Heart left ventricle (tissue), 13 donors: ENCODE measurements around the gene TRAF4.

ENCODE experiments used
- POLR2A ChIP-seq, 2 donors: fragments of 450-650 bp; IDR thresholded peaks; one replicate each; pipeline ENCODE4 v1.6.1; 2017; ENCODE audit warnings: antibody characterized with exemption in 2 of 2, mild to moderate bottlenecking in 2 of 2, moderate library complexity in 2 of 2
- TF ChIP-seq, protein P1 (sequence below), 12 donors: fragments of 200-600 bp; sonication (generic) in 4 of 12; IDR thresholded peaks; one replicate each; pipeline versions ENCODE4 v1.5.0 to v1.8.0; 2018 to 2022; ENCODE audit warnings: antibody characterized with exemption in 12 of 12, mild to moderate bottlenecking in 5 of 12
- donor health status: ischemic (EF 13 %, LVEDD 7.1; RV severe dilation, severe dysfunction).
- donor health status: DM: no; HTN: yes; CAD: no.
- donor health status: DM: no; HTN: no; CAD: no.
- donor health status: ischemic (EF 25% LVEDD 6.9; RV normal size, moderate dysfunction).
- donor health status: ischemic (EF 25% LVEDD 5.7; RV mildly dilated, moderate dysfunction).
- donor health status: ischemic (EF 35%, LVEDD 5.7; RV mildly dilated, moderate dysfunction).
- donor health status: nonischemic (EF 11% LVEDD 7.7; RV severe dilation, severe dysfunction).
- donor health status: DM: yes; HTN: yes; CAD: no.
- donor health status: PGD.
- donor health status: ischemic (EF 29% LVEDD 5.4; RV normal size, mild dysfunction).
- donor health status: nonischemic (EF 23%, LVEDD 6.1; RV moderate dilation, normal function).

DNA sequence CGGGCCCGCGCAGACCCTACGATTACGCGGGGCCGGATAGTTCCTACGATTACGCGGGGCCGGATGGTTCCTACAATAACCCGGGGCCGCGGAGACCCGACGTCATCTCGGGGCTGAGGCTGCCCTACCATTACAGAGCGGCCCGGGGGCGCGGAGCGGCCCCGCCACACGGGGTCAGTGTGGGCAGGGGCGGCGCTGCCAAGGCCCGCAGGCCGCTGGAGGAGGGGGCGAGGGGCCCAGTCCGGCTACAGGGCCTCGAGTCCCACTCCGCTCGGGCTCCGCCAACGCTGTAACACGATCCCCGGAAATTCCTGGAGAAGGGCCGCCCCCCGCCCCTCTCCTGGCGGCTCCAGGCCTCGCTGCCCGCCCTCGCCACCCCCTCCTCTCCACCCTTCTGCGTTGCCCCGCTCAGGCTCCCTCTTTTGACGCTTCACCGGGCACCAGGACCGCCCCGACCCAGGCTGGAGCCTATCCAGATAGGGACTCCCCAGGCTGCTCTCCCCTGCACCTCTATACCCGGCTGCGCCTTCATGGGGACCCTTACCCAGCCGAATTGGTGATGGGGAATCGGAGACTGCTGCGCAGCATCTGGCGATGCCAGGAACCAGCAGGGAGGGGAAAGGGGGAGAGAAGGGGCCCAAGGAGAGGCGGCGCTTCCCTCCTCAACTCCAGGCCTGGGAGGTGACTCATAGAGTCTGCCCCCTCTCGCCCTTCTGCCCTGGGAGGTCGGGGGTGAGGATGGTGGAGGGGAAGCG, 26.1 kb upstream of the TRAF4 start, which contains the start of gene RAB34:
- TF ChIP-seq, protein P1, sequence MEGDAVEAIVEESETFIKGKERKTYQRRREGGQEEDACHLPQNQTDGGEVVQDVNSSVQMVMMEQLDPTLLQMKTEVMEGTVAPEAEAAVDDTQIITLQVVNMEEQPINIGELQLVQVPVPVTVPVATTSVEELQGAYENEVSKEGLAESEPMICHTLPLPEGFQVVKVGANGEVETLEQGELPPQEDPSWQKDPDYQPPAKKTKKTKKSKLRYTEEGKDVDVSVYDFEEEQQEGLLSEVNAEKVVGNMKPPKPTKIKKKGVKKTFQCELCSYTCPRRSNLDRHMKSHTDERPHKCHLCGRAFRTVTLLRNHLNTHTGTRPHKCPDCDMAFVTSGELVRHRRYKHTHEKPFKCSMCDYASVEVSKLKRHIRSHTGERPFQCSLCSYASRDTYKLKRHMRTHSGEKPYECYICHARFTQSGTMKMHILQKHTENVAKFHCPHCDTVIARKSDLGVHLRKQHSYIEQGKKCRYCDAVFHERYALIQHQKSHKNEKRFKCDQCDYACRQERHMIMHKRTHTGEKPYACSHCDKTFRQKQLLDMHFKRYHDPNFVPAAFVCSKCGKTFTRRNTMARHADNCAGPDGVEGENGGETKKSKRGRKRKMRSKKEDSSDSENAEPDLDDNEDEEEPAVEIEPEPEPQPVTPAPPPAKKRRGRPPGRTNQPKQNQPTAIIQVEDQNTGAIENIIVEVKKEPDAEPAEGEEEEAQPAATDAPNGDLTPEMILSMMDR (IDR thresholded peaks at IDR 0.05) = peak in 7 of 12 donors; percentile 16 to 49 (median 28)
- TF ChIP-seq POLR2A (IDR thresholded peaks at IDR 0.05) = peak in 1 of 2 donors; percentile 29
